Testis (tissue), 3 donors: ENCODE measurements around the gene HS6ST3. TPM values are rescaled to one million over a fixed set of nuclear protein-coding genes. Genes with fewer than 3 reads are reported as not detected.

Source experiments
- DNase-seq: peaks from one replicate; pipeline ENCODE4 v3.0.0-alpha.2; 2019
- H3K27ac ChIP-seq, 2 donors: fragments of 200-600 bp; sonication (generic); one replicate each; pipeline ENCODE4 v1.5.1; 2019
- H3K27me3 ChIP-seq: fragments of 200-600 bp; sonication (generic); one replicate; pipeline ENCODE4 v1.5.1; 2019
- H3K36me3 ChIP-seq: fragments of 200-600 bp; sonication (generic); one replicate; pipeline ENCODE4 v1.5.1; 2017; ENCODE audit warnings: low read depth; ENCODE audit errors: missing control alignments
- H3K4me1 ChIP-seq: fragments of 200-600 bp; sonication (generic); one replicate; pipeline ENCODE4 v1.5.1; 2019
- H3K4me3 ChIP-seq, 2 donors: fragments of 200-600 bp; sonication (generic); one replicate each; pipeline ENCODE4 v1.5.1; 2017 to 2019
- H3K9me3 ChIP-seq: fragments of 200-600 bp; sonication (generic); one replicate; pipeline ENCODE4 v1.5.1; 2017
- CTCF ChIP-seq, 3 experiments: fragments of 450-650 bp in 2 of 3; fragments of 200-600 bp in 1 of 3; sonication (generic) in 1 of 3; IDR thresholded peaks; one replicate each; pipeline ENCODE4 v1.5.1; 2016 to 2019; ENCODE audit warnings: antibody characterized with exemption in 3 of 3, mild to moderate bottlenecking in 2 of 3, moderate library complexity in 1 of 3
- POLR2A ChIP-seq: fragments of 450-650 bp; IDR thresholded peaks from one replicate; pipeline ENCODE4 v1.6.1; 2017; ENCODE audit warnings: antibody characterized with exemption, mild to moderate bottlenecking, moderate library complexity
- WGBS, 2 donors: methylation state at CpG; one replicate each; pipeline ENCODE4 v1.1.5; 2018; 5-methylcytosine and 5-hydroxymethylcytosine counted together
- intact Hi-C: fragments of 100-400 bp; cut with DNase I; formaldehyde crosslinking; loops from one replicate; pipeline ENCODE4 v1.15.1; 2023; ENCODE audit warnings: low total_unique reads
- polyA plus RNA-seq: library from polyadenylated mRNA; stranded (reverse); fragments of 350-450 nt; fragmentation: Illumina TruSeq; extraction: RNeasy Lipid Tissue Mini Kit (QIAGEN cat#74804); gene quantifications from one replicate; pipeline ENCODE4 v1.2.3, GENCODE V29; 2014; ENCODE audit warnings: low read depth, low replicate concordance; ENCODE audit not compliant: insufficient read depth
- total RNA-seq, 2 donors: library from RNA; depleted of rRNA; stranded (reverse); fragments of >200 nt; gene quantifications; one replicate each; pipeline ENCODE4 v1.2.3, GENCODE V29; 2016

HS6ST3 gene
- total and polyA plus RNA-seq, 3 donors from 2014 or later = 0.87 to 1.3 (median 1.3) TPM

DNA sequence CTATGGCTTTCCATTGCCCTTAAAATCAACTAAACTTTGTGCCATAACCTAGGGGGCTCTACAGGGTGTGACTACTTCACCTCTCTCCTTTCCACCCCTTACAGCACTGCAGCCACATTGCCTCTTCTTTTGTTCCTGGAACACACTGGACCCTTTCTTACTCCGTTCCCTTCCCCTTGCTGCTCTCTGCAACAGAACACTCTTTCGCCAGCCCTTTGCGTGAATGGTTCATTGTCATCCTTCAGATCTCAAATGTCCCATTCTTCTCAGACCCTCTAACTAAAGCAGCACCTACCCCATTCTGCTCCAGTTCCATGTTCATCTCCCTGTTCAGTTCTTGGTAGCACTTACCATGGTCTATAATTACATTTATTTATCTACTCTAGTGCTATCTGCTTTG, 696.1 kb downstream of the HS6ST3 start:
- Histone ChIP-seq H3K27ac (no peak overlapping the region), H3K9me3 (no peaks in the 10 kb centered on the region), H3K4me3 (no peak overlapping the region), H3K36me3 (no peaks in the 10 kb centered on the region), H3K4me1 (no peaks in the 10 kb centered on the region), H3K27me3 (no peaks in the 10 kb centered on the region)
- 95 to 99% methylated on average over 3 of the region's 3 CpGs for WGBS, 2 donors
- intact Hi-C loops = no loop called here
- TF ChIP-seq CTCF (IDR thresholded peaks at IDR 0.05) = no peak
- no peak for TF ChIP-seq POLR2A
- DNase-seq = no peak

GRCh38 chr13:96792188-96792587, 702.3 kb downstream of the HS6ST3 start:
- no peak for DNase-seq
- TF ChIP-seq CTCF (IDR thresholded peaks at IDR 0.05) (no peak), POLR2A (no peak)
- Histone ChIP-seq H3K27ac (no peak overlapping the region), H3K27me3 (no peaks in the 10 kb centered on the region), H3K4me3 (no peak overlapping the region), H3K36me3 (no peaks in the 10 kb centered on the region), H3K9me3 (no peaks in the 10 kb centered on the region), H3K4me1 (no peaks in the 10 kb centered on the region)
- intact Hi-C loops = no loop called here
- 48 to 51% methylated on average over 3 of the region's 3 CpGs for whole genome bisulfite sequencing, 2 donors

DNA sequence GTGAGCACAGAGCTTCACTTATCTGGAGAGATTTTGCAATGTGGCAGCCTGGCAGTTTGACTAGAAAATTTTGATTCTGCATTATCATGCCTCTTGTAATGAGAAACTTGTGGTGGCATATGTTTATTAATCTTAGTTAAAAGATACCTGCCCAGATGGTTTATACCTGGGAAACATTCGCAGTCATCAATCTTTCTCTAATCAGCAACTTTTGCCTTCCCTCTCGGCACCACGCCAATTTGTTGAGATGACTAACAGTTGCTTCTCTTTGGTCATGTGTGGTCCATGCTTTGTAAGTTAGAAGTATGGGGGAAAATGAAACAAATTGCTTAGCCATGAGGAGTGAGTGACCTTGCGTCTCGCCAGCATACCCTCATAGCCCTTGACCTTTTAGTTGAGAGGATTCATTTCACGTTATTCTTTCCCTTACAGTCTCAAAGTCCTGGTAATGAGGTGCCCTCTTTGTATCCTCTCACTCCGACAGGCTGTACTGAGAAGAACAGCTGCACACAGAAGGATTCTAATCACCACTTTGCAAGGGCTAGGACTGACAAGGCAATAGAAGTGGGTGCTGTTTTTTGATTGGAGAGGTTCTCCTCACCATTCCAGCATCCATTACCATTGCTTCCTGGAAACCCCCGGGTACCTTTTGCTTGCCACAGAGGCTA, 703.0 kb downstream of the HS6ST3 start:
- Histone ChIP-seq H3K4me1 (no peaks in the 10 kb centered on the region), H3K27me3 (no peaks in the 10 kb centered on the region), H3K27ac (no peak overlapping the region), H3K4me3 (no peak overlapping the region), H3K9me3 (no peaks in the 10 kb centered on the region), H3K36me3 (no peaks in the 10 kb centered on the region)
- intact Hi-C loops = no loop called here
- DNase-seq = no peak
- TF ChIP-seq POLR2A (no peak), CTCF (IDR thresholded peaks at IDR 0.05) (no peak)
- WGBS, 2 donors = 39 to 46% methylated on average over 8 of the region's 8 CpGs

GRCh38 chr13:96793404-96793755, 703.5 kb downstream of the HS6ST3 start:
- Histone ChIP-seq H3K9me3 (no peaks in the 10 kb centered on the region), H3K36me3 (no peaks in the 10 kb centered on the region), H3K4me3 (no peak overlapping the region), H3K4me1 (no peaks in the 10 kb centered on the region), H3K27ac (no peak overlapping the region), H3K27me3 (no peaks in the 10 kb centered on the region)
- intact Hi-C loops = no loop called here
- WGBS, 2 donors = 49 to 61% methylated on average over 4 of the region's 4 CpGs
- DNase-seq = no peak
- TF ChIP-seq POLR2A = no peak
- TF ChIP-seq CTCF (IDR thresholded peaks at IDR 0.05) = no peak

- no peaks in the 10 kb centered on the region for H3K27me3 ChIP-seq
- intact Hi-C loops = no loop called here
- no peak overlapping the region for H3K27ac ChIP-seq
- no peak for DNase-seq
- H3K4me3 ChIP-seq = no peak overlapping the region
- no peaks in the 10 kb centered on the region for H3K36me3 ChIP-seq
- no peaks in the 10 kb centered on the region for H3K9me3 ChIP-seq
- TF ChIP-seq POLR2A = no peak
- no peak for TF ChIP-seq CTCF (IDR thresholded peaks at IDR 0.05)
- no peaks in the 10 kb centered on the region for H3K4me1 ChIP-seq
Measured at GRCh38 chr13:96794669-96795068, 704.8 kb downstream of the HS6ST3 start.
